ENCODE data around the gene ZNF136. TPM values are rescaled to one million over a fixed set of nuclear protein-coding genes. Genes with fewer than 3 reads are reported as not detected.

Gene ZNF136
- total and polyA plus RNA-seq, 2 of the 13 experiments (the other 11 are each of a cell fraction or from before 2014, with no cell fraction given), result 2.5 to 10.2 TPM

- peak; percentile 80 for TF ChIP-seq NFYC (CRISPR knock-in tag; IDR thresholded peaks at IDR 0.05)
- TF ChIP-seq POGK (CRISPR knock-in tag; conservative IDR thresholded peaks at IDR 0.05), result peak; percentile 32; the same call in 1 of the 2 replicates
- TF ChIP-seq TEF (CRISPR knock-in tag; IDR thresholded peaks at IDR 0.05), result no peak
- TF ChIP-seq MIER2 (CRISPR knock-in tag; IDR thresholded peaks at IDR 0.05), result no peak
- TF ChIP-seq ZEB1 (IDR thresholded peaks at IDR 0.05; ENCODE audit: insufficient replicate concordance, low read depth), result no peak
- no peak for TF ChIP-seq PCBP1 (IDR thresholded peaks at IDR 0.05; ENCODE audit: borderline replicate concordance, low read depth, low read length)
- peak; percentile 71; the same call in 1 of the 2 replicates for TF ChIP-seq YEATS4 (CRISPR knock-in tag; IDR thresholded peaks at IDR 0.05; ENCODE audit: borderline replicate concordance)
- no peak for TF ChIP-seq ZNF230 (CRISPR knock-in tag; IDR thresholded peaks at IDR 0.05)
- TF ChIP-seq SMARCE1 (IDR thresholded peaks at IDR 0.05; ENCODE audit: borderline replicate concordance), result no peak
- no peak for TF ChIP-seq THAP9 (CRISPR knock-in tag; IDR thresholded peaks at IDR 0.05; ENCODE audit: borderline replicate concordance)
- TF ChIP-seq LCORL (IDR thresholded peaks at IDR 0.05), result no peak
- no peak for TF ChIP-seq LCORL (CRISPR knock-in tag; IDR thresholded peaks at IDR 0.05)
- TF ChIP-seq SNAPC2 (CRISPR knock-in tag; IDR thresholded peaks at IDR 0.05), result no peak
- no peak for TF ChIP-seq CENPBD1 (CRISPR knock-in tag; IDR thresholded peaks at IDR 0.05; ENCODE audit: borderline replicate concordance, low read depth)
- TF ChIP-seq KLF6 (CRISPR knock-in tag; IDR thresholded peaks at IDR 0.05), result 0 out of 2 replicates have a peak, but pooled peaks have one; percentile 41
- TF ChIP-seq BRD4 (CRISPR knock-in tag; IDR thresholded peaks at IDR 0.05), result 0 out of 2 replicates have a peak, but pooled peaks have one; percentile 30
- TF ChIP-seq RFX3 (CRISPR knock-in tag; IDR thresholded peaks at IDR 0.05), result peak; percentile 59
- TF ChIP-seq NFAT5 (CRISPR knock-in tag; IDR thresholded peaks at IDR 0.05), result no peak
- no peak for TF ChIP-seq ZNF17 (CRISPR knock-in tag; IDR thresholded peaks at IDR 0.05)
- TF ChIP-seq ZNF782 (CRISPR knock-in tag; IDR thresholded peaks at IDR 0.05; ENCODE audit: borderline replicate concordance), result no peak
Measured at GRCh38 chr19:12139885-12140544, 22.9 kb upstream of the ZNF136 start, which contains the start of gene ZNF20 (continued).

Data from HepG2 (cell line).